Measurements from ENCODE around the gene WDSUB1. TPM values are rescaled to one million over a fixed set of nuclear protein-coding genes. Genes with fewer than 3 reads are reported as not detected.

WDSUB1 gene
- total RNA-seq, 1 experiment from 2014 or later: 7.7 TPM

GRCh38 chr2:159266554-159266953 is 19.9 kb downstream of the WDSUB1 start:
- DNase-seq (ENCODE audit: low read depth, low spot score) (no peak), ATAC-seq (no peak)
- H3K4me1 ChIP-seq (ENCODE audit: control insufficient read depth, insufficient read depth, low read length): no peaks in the 10 kb centered on the region
- H3K27ac ChIP-seq (ENCODE audit: low read length): no peak overlapping the region
- ChIA-PET CTCF (no interaction called here), POLR2A (no interaction called here)
- H3K27me3 ChIP-seq (ENCODE audit: control insufficient read depth, insufficient read depth, low read length): no peaks in the 10 kb centered on the region
- intact Hi-C loops (cut with micrococcal nuclease; ENCODE audit: unreplicated experiment) (no loop called here), in situ Hi-C loops (cut with HindIII; ENCODE audit: low pct_unique_long_range_greater_than_20kb, low sequenced_read_pairs) (no loop called here)
- H3K4me3 ChIP-seq (ENCODE audit: low read depth in 2 of 2, low read length in 2 of 2): no peak overlapping the region
- H3K36me3 ChIP-seq (ENCODE audit: control insufficient read depth, insufficient read depth, low read length): no peaks in the 10 kb centered on the region
- TF ChIP-seq TCF7L2 (IDR thresholded peaks at IDR 0.05; ENCODE audit: low read depth, low read length) (no peak), CTCF (IDR thresholded peaks at IDR 0.05) (no peak), SIN3A (IDR thresholded peaks at IDR 0.05; ENCODE audit: borderline replicate concordance, insufficient read depth, low read depth, low read length) (no peak), REST (IDR thresholded peaks at IDR 0.05; ENCODE audit: insufficient read depth in 1 of 2, low read depth in 2 of 2, low read length in 1 of 2) (no peak)
- BruUV-seq (replicated peaks): no TSS peak
- H3K9me3 ChIP-seq (ENCODE audit: control insufficient read depth, insufficient read depth, low read depth, low read length): no peaks in the 10 kb centered on the region

GRCh38 chr2:159265171-159265576 is 21.3 kb downstream of the WDSUB1 start:
- Histone ChIP-seq H3K4me3 (ENCODE audit: low read depth in 2 of 2, low read length in 2 of 2) (no peak overlapping the region), H3K27me3 (ENCODE audit: control insufficient read depth, insufficient read depth, low read length) (no peaks in the 10 kb centered on the region), H3K9me3 (ENCODE audit: control insufficient read depth, insufficient read depth, low read depth, low read length) (no peaks in the 10 kb centered on the region), H3K27ac (ENCODE audit: low read length) (no peak overlapping the region), H3K4me1 (ENCODE audit: control insufficient read depth, insufficient read depth, low read length) (no peaks in the 10 kb centered on the region), H3K36me3 (ENCODE audit: control insufficient read depth, insufficient read depth, low read length) (no peaks in the 10 kb centered on the region)
- BruUV-seq (replicated peaks): no TSS peak
- intact Hi-C loops (cut with micrococcal nuclease; ENCODE audit: unreplicated experiment): no loop called here
- in situ Hi-C loops (cut with HindIII; ENCODE audit: low pct_unique_long_range_greater_than_20kb, low sequenced_read_pairs): no loop called here
- CTCF ChIA-PET: no interaction called here
- no peak for DNase-seq (ENCODE audit: low read depth, low spot score)
- POLR2A ChIA-PET: no interaction called here
- no peak for TF ChIP-seq POLR2AphosphoS5 (IDR thresholded peaks at IDR 0.05; ENCODE audit: low read depth, low read length)
- TF ChIP-seq TCF7L2 (IDR thresholded peaks at IDR 0.05; ENCODE audit: low read depth, low read length): no peak
- TF ChIP-seq CTCF (IDR thresholded peaks at IDR 0.05): no peak
- no peak for TF ChIP-seq REST (IDR thresholded peaks at IDR 0.05; ENCODE audit: insufficient read depth in 1 of 2, low read depth in 2 of 2, low read length in 1 of 2)
- no peak for TF ChIP-seq SIN3A (IDR thresholded peaks at IDR 0.05; ENCODE audit: borderline replicate concordance, insufficient read depth, low read depth, low read length)
- ATAC-seq: no peak
